ENCODE data around the gene PLEKHM1.
"Not testable (repeated sequence)": the region's sequence is repeated elsewhere in the genome, so short reads cannot be mapped to it uniquely, and the experiment has no call there.

The PLEKHM1 gene

GRCh38 chr17:45461524-45462327 is 28.8 kb downstream of the PLEKHM1 start:
- DNase-seq (ENCODE audit: low read depth in 3 of 3) = peak in 1 of 3 experiments; percentile 24

- DNase-seq (ENCODE audit: low read depth in 3 of 3) = not testable (repeated sequence)
These were observed 30.1 kb downstream of the PLEKHM1 start for GRCh38 chr17:45460422-45460821.

GRCh38 chr17:45454341-45454740 is 36.2 kb downstream of the PLEKHM1 start:
- not testable (repeated sequence) for DNase-seq (ENCODE audit: low read depth in 3 of 3)

- DNase-seq (ENCODE audit: low read depth in 3 of 3) = not testable (repeated sequence)
These were observed 36.8 kb downstream of the PLEKHM1 start for GRCh38 chr17:45453731-45454130.

- not testable (repeated sequence) for DNase-seq (ENCODE audit: low read depth in 3 of 3)
These were observed 37.3 kb downstream of the PLEKHM1 start for GRCh38 chr17:45453225-45453534.

GRCh38 chr17:45452329-45453224 is 37.9 kb downstream of the PLEKHM1 start:
- DNase-seq (ENCODE audit: low read depth in 3 of 3) = not testable (repeated sequence)

- not testable (repeated sequence) for DNase-seq (ENCODE audit: low read depth in 3 of 3)
These were observed 38.9 kb downstream of the PLEKHM1 start for GRCh38 chr17:45451660-45452059.

- no peak for DNase-seq (ENCODE audit: low read depth in 3 of 3)
These were observed 39.4 kb downstream of the PLEKHM1 start for GRCh38 chr17:45451131-45451530.

- not testable (repeated sequence) for DNase-seq (ENCODE audit: low read depth in 3 of 3)
These were observed 40.7 kb downstream of the PLEKHM1 start for GRCh38 chr17:45449708-45450329.

- DNase-seq (ENCODE audit: low read depth in 3 of 3) = not testable (repeated sequence)
These were observed 41.3 kb downstream of the PLEKHM1 start for GRCh38 chr17:45449260-45449659.

GRCh38 chr17:45448483-45448882 is 42.0 kb downstream of the PLEKHM1 start:
- not testable (repeated sequence) for DNase-seq (ENCODE audit: low read depth in 3 of 3)

GRCh38 chr17:45448066-45448465 is 42.5 kb downstream of the PLEKHM1 start:
- DNase-seq (ENCODE audit: low read depth in 3 of 3) = not testable (repeated sequence)

- not testable (repeated sequence) for DNase-seq (ENCODE audit: low read depth in 3 of 3)
These were observed 42.9 kb downstream of the PLEKHM1 start for GRCh38 chr17:45447650-45448049.

- not testable (repeated sequence) for DNase-seq (ENCODE audit: low read depth in 3 of 3)
These were observed 43.5 kb downstream of the PLEKHM1 start for GRCh38 chr17:45446872-45447625.

- DNase-seq (ENCODE audit: low read depth in 3 of 3) = peak in 1 of 3 experiments; percentile 46
These were observed 44.4 kb downstream of the PLEKHM1 start for GRCh38 chr17:45445901-45446743.

GRCh38 chr17:45444856-45445820 is 45.4 kb downstream of the PLEKHM1 start:
- not testable (repeated sequence) for DNase-seq (ENCODE audit: low read depth in 3 of 3)

- not testable (repeated sequence) for DNase-seq (ENCODE audit: low read depth in 3 of 3)
These were observed 46.2 kb downstream of the PLEKHM1 start for GRCh38 chr17:45444301-45444700.

- DNase-seq (ENCODE audit: low read depth in 3 of 3) = not testable (repeated sequence)
These were observed 46.9 kb downstream of the PLEKHM1 start for GRCh38 chr17:45443371-45444260.

Measured in stimulated activated CD4-positive, alpha-beta T cell treated with anti-CD3 and anti-CD28 coated beads, TNF-alpha, amount 100 ng/mL, for 24 hours (primary cell).